K562 (cell line): ENCODE measurements around the gene KCNK1. TPM values are rescaled to one million over a fixed set of nuclear protein-coding genes. Genes with fewer than 3 reads are reported as not detected.
A peak's percentile ranks its signal among the peaks of the same experiment; 100 is the strongest.

ENCODE experiments used
- CEBPG ChIP-seq, 3 experiments: fragments of 200-800 bp in 1 of 3; sonication (Bioruptor generic) in 1 of 3; sonication (generic) in 1 of 3; formaldehyde crosslinking in 1 of 3; IDR thresholded peaks in 2 of 3; conservative IDR thresholded peaks in 1 of 3; 2 replicates each; pipeline versions ENCODE4 v1.6.1 to v1.8.0; 2016 to 2022; ENCODE audit warnings: missing compliant biosample characterization in 2 of 3, missing genetic modification characterization in 2 of 3, mild to moderate bottlenecking in 1 of 3, missing genetic modification reagents in 1 of 3
- ETS2 ChIP-seq: IDR thresholded peaks from 2 replicates; pipeline ENCODE4 v1.6.1; 2016; ENCODE audit warnings: borderline replicate concordance, missing genetic modification characterization, mild to moderate bottlenecking, moderate library complexity, missing compliant biosample characterization; ENCODE audit not compliant: poor library complexity, severe bottlenecking
- EZH2 ChIP-seq: IDR thresholded peaks from 2 replicates; pipeline ENCODE4 v1.6.1; 2012; ENCODE audit warnings: low read depth, mild to moderate bottlenecking, inconsistent platforms, low read length, borderline replicate concordance
- HDAC8 ChIP-seq: fragments of 450-650 bp; IDR thresholded peaks from 2 replicates; pipeline ENCODE4 v1.6.1; 2016; ENCODE audit warnings: mild to moderate bottlenecking, missing genetic modification characterization, moderate library complexity, missing compliant biosample characterization
- NCOA1 ChIP-seq: fragments of 450-650 bp; IDR thresholded peaks from 2 replicates; pipeline ENCODE4 v1.6.1; 2016; ENCODE audit warnings: low read depth
- NUFIP1 ChIP-seq: fragments of 450-650 bp; IDR thresholded peaks from 2 replicates; pipeline ENCODE4 v1.6.1; 2018; ENCODE audit not compliant: partially characterized antibody
- SAP30 ChIP-seq: fragments of 200-600 bp; sonication (generic); IDR thresholded peaks from 2 replicates; pipeline ENCODE4 v1.6.1; 2012; ENCODE audit warnings: borderline replicate concordance, low read depth, mild to moderate bottlenecking, moderate library complexity, low read length, control low read depth, inconsistent platforms; ENCODE audit not compliant: insufficient read depth, poor library complexity, severe bottlenecking
- SMAD1 ChIP-seq: fragments of 150-350 bp; IDR thresholded peaks from 2 replicates; pipeline ENCODE4 v1.6.1; 2014; ENCODE audit warnings: low read length, low read depth; ENCODE audit not compliant: partially characterized antibody
- SRSF7 ChIP-seq: fragments of 200-400 bp; formaldehyde crosslinking; optimal IDR thresholded peaks from 2 replicates; pipeline ENCODE3; 2017; ENCODE audit warnings: mild to moderate bottlenecking, low read depth, low read length
- ZBTB11 ChIP-seq, 3 experiments: fragments of 200-800 bp in 1 of 3; fragments of 250-450 bp in 1 of 3; fragments of 450-650 bp in 1 of 3; sonication (Bioruptor Pico) in 1 of 3; sonication (Bioruptor generic) in 1 of 3; formaldehyde crosslinking in 1 of 3; IDR thresholded peaks; 2 replicates each; pipeline versions ENCODE4 v1.6.1 to v1.8.0; 2016 to 2022; ENCODE audit warnings: mild to moderate bottlenecking in 2 of 3, missing genetic modification characterization in 2 of 3, missing compliant biosample characterization in 1 of 3, moderate library complexity in 1 of 3
- ZNF133 ChIP-seq: fragments of 250-450 bp; sonication (Bioruptor Pico); IDR thresholded peaks from 2 replicates; pipeline ENCODE4 v1.4.0; 2020; ENCODE audit warnings: mild to moderate bottlenecking
- ZNF655 ChIP-seq: fragments of 250-450 bp; sonication (Bioruptor Pico); IDR thresholded peaks from 2 replicates; pipeline ENCODE4 v1.5.0; 2021
- ZSCAN29 ChIP-seq: fragments of 450-650 bp; IDR thresholded peaks from 2 replicates; pipeline ENCODE4 v1.6.1; 2017
- polyA plus RNA-seq, 8 experiments: library from polyadenylated mRNA; depleted of rRNA in 4 of 8; stranded (reverse) in 5 of 8; unstranded in 3 of 8; fragments of >200 nt; fragmentation: Nextera tagmentation in 2 of 8; fragmentation: Illumina TruSeq in 1 of 8; extraction: Ambion mirVana in 2 of 8; extraction: Trizol in 1 of 8; gene quantifications; 2 replicates each; pipeline versions ENCODE4 v1.2.1 to v1.2.3, GENCODE V29; 2011 to 2014; ENCODE audit warnings: inconsistent platforms in 1 of 8, missing spikeins in 1 of 8
- total RNA-seq, 7 experiments: library from RNA; depleted of rRNA in 6 of 7; stranded (reverse); fragments of >200 nt in 6 of 7; fragmentation: Illumina TruSeq in 2 of 7; extraction: Trizol in 2 of 7; gene quantifications; 2 replicates each; pipeline versions ENCODE4 v1.2.1 to v1.2.3, GENCODE V29; 2011 to 2021; ENCODE audit warnings: low replicate concordance in 1 of 7
- TF ChIP-seq, protein P1 (sequence below): sonication (generic); formaldehyde crosslinking; IDR thresholded peaks from 2 replicates; pipeline ENCODE4 v1.8.0; 2022; ENCODE audit warnings: mild to moderate bottlenecking, missing genetic modification reagents
- TF ChIP-seq, protein P2 (sequence below): IDR thresholded peaks from 2 replicates; pipeline ENCODE4 v1.6.1; 2014; ENCODE audit warnings: antibody characterized with exemption

The KCNK1 gene
- total and polyA plus RNA-seq, 9 of the 15 experiments (the other 6 are each of a cell fraction or from before 2014, with no cell fraction given), result 3.1 to 22.7 (median 6.0) TPM

GRCh38 chr1:233636503-233636877 lies 22.6 kb downstream of the KCNK1 start (continued):
- TF ChIP-seq SRSF7 (no peak), ZNF655 (CRISPR knock-in tag) (no peak), ETS2 (tag) (no peak), ZSCAN29 (no peak), ZBTB11 (CRISPR knock-in tag; IDR thresholded peaks at IDR 0.05) (no peak), CEBPG (CRISPR knock-in tag; IDR thresholded peaks at IDR 0.05) (no peak), CEBPG (tag; conservative IDR thresholded peaks at IDR 0.05 in 1 of 2, IDR thresholded peaks at IDR 0.05 in 1 of 2) (peak in 1 of 2 experiments; percentile 49; a peak in 1 of 4 replicates), EZH2 (no peak), SMAD1 (no peak), HDAC8 (tag) (no peak), NCOA1 (no peak), SAP30 (no peak), ZNF133 (CRISPR knock-in tag) (no peak), NUFIP1 (no peak)
- TF ChIP-seq, protein P1, sequence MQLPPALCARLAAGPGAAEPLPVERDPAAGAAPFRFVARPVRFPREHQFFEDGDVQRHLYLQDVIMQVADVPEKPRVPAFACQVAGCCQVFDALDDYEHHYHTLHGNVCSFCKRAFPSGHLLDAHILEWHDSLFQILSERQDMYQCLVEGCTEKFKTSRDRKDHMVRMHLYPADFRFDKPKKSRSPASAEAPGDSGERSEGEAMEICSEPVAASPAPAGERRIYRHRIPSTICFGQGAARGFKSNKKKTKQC, result 0 out of 2 replicates have a peak, but pooled peaks have one; percentile 21
- TF ChIP-seq, protein P2, sequence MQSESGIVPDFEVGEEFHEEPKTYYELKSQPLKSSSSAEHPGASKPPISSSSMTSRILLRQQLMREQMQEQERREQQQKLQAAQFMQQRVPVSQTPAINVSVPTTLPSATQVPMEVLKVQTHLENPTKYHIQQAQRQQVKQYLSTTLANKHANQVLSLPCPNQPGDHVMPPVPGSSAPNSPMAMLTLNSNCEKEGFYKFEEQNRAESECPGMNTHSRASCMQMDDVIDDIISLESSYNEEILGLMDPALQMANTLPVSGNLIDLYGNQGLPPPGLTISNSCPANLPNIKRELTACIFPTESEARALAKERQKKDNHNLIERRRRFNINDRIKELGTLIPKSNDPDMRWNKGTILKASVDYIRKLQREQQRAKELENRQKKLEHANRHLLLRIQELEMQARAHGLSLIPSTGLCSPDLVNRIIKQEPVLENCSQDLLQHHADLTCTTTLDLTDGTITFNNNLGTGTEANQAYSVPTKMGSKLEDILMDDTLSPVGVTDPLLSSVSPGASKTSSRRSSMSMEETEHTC, result no peak
